ENCODE data around the gene TULP4. TPM values are rescaled to one million over a fixed set of nuclear protein-coding genes. Genes with fewer than 3 reads are reported as not detected.

Gene TULP4
- total RNA-seq, 4 donors from 2014 or later, result 209 to 459 (median 292) TPM

DNA sequence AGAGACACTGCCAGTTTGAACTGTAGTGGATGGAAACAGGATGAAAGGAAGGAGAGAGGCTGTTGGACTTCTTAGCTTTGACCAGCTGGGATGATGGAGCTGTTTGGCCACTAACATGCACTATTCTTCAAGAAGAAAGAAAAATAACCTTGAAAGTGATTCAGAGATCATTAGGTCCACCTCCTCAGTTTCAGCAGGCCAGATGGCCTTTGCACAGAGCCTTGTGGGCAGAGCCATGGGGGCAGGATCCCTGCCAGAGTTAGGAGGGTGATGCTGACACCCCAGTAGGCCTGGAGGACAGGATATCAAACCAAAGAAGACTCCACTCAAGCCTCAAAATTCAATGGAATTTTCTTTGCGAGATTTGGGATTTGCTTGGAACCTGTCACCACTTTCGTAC lies 173.2 kb downstream of the TULP4 start:
- no peak for TF ChIP-seq POLR2A (IDR thresholded peaks at IDR 0.05)
- TF ChIP-seq, protein P1, sequence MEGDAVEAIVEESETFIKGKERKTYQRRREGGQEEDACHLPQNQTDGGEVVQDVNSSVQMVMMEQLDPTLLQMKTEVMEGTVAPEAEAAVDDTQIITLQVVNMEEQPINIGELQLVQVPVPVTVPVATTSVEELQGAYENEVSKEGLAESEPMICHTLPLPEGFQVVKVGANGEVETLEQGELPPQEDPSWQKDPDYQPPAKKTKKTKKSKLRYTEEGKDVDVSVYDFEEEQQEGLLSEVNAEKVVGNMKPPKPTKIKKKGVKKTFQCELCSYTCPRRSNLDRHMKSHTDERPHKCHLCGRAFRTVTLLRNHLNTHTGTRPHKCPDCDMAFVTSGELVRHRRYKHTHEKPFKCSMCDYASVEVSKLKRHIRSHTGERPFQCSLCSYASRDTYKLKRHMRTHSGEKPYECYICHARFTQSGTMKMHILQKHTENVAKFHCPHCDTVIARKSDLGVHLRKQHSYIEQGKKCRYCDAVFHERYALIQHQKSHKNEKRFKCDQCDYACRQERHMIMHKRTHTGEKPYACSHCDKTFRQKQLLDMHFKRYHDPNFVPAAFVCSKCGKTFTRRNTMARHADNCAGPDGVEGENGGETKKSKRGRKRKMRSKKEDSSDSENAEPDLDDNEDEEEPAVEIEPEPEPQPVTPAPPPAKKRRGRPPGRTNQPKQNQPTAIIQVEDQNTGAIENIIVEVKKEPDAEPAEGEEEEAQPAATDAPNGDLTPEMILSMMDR (IDR thresholded peaks at IDR 0.05), result no peak
- 98% methylated on average over 2 of the region's 2 CpGs for WGBS, 2 donors
- Histone ChIP-seq H3K4me3 (replicated peaks in 1 of 3) (no peak overlapping the region), H3K9me3 (no peaks in the 10 kb centered on the region), H3K27ac (no peak overlapping the region), H3K27me3 (no peaks in the 10 kb centered on the region), H3K4me1 (no peaks in the 10 kb centered on the region), H3K36me3 (peaks cover 4 to 17% of the 10 kb centered on the region in 2 donors)
- intact Hi-C loops (cut with DNase I), result no loop called here
- DNase-seq, result no peak

DNA sequence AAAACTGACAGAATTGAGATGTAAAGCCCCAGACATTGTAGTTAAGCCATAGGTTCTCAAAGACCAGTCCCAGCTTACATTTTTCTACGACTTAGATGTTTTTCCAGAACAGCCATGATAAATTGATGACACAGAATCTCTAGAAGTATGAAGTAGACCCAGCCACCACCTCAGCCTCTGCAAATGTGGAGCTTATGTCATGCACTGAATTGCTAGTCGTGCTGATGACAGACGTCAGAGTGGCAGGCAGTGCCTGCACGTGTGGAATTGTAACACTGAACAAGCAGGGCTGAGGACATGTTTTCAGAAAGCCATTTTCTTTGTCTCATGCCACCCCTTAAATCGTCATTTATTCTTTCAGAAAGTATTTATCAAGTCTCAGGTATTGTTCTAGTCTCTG lies 175.2 kb downstream of the TULP4 start:
- 88 to 95% methylated on average over 5 of the region's 5 CpGs for WGBS, 2 donors
- H3K27me3 ChIP-seq, result no peaks in the 10 kb centered on the region
- H3K36me3 ChIP-seq, result peaks cover 0 to 2% of the 10 kb centered on the region in 2 donors
- TF ChIP-seq, protein P1 (IDR thresholded peaks at IDR 0.05), result no peak
- TF ChIP-seq POLR2A (IDR thresholded peaks at IDR 0.05), result no peak
- intact Hi-C loops (cut with DNase I), result no loop called here
- no peak overlapping the region for H3K4me3 ChIP-seq (replicated peaks in 1 of 3)
- DNase-seq, result no peak
- H3K4me1 ChIP-seq, result no peaks in the 10 kb centered on the region
- H3K27ac ChIP-seq, result no peak overlapping the region
- H3K9me3 ChIP-seq, result no peaks in the 10 kb centered on the region

DNA sequence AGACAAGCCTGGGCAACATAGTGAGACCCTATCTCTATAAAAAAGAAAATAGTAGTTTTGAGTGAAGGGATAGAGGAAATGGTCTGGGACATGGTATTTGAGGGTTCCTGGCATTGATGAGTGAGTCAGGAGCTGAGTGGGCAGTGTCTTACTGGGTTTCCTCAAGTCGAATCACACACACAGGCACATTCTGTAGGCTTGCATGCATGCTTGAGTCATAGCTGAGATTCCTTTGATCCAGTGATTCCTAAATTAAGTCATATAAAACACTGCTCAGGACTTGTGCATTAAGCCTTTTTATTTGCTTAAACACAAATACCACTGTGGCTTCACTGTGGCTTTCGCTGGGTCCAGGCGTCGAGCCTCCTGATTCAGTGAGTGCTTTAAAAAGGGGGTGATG lies 175.8 kb downstream of the TULP4 start:
- TF ChIP-seq, protein P1 (IDR thresholded peaks at IDR 0.05), result no peak
- TF ChIP-seq POLR2A (IDR thresholded peaks at IDR 0.05), result no peak
- WGBS, 2 donors, result 89 to 94% methylated on average over 4 of the region's 4 CpGs
- DNase-seq, result no peak
- Histone ChIP-seq H3K9me3 (no peaks in the 10 kb centered on the region), H3K27ac (no peak overlapping the region), H3K4me1 (no peaks in the 10 kb centered on the region), H3K4me3 (replicated peaks in 1 of 3) (no peak overlapping the region), H3K36me3 (no peaks in the 10 kb centered on the region), H3K27me3 (no peaks in the 10 kb centered on the region)
- intact Hi-C loops (cut with DNase I), result no loop called here

DNA sequence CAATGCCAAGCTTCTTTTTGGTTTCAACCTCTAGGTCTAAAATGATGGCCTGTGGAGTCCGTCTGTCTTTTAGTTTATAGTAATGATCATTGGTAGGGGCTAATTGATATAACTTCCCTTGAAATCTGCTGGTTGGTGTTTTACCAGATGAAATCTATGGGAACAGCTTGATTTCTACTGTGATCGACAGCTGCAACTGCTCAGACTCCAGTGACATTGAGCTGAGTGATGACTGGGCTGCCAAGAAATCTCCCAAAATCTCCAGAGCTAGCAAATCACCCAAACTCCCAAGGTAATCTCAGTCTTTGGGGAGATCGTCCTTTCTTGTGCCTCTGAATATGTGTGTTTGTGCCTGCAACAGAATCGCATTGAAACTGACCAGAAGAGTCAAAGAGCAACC lies 177.2 kb downstream of the TULP4 start:
- Histone ChIP-seq H3K9me3 (no peaks in the 10 kb centered on the region), H3K36me3 (peaks cover 5 to 6% of the 10 kb centered on the region in 2 donors), H3K27ac (no peak overlapping the region), H3K4me1 (no peaks in the 10 kb centered on the region), H3K27me3 (no peaks in the 10 kb centered on the region), H3K4me3 (replicated peaks in 1 of 3) (no peak overlapping the region)
- intact Hi-C loops (cut with DNase I), result no loop called here
- DNase-seq, result no peak
- 96 to 97% methylated on average over 4 of the region's 4 CpGs for WGBS, 2 donors
- TF ChIP-seq POLR2A (IDR thresholded peaks at IDR 0.05), result no peak
- TF ChIP-seq, protein P1 (IDR thresholded peaks at IDR 0.05), result no peak

DNA sequence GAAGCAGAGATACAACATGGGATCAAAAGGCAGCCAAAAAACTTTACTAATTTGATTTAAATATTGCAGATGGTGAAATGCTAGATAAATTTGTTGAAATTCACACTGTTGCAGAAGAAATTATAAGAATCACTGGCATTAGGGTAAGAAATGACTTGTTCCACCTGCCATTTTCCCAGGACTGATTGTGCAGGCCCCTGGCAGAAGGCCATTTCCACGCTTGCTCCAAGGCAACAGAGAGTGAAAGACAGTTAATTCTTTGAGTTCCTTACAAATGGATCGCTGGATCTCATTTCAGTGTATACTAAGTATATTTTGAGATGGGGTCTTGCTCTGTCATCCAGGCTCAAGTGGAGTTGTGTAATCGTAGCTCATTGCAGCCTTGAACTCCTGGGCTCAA lies 180.6 kb downstream of the TULP4 start:
- intact Hi-C loops (cut with DNase I), result no loop called here
- peaks cover 5 to 6% of the 10 kb centered on the region in 2 donors for H3K36me3 ChIP-seq
- no peaks in the 10 kb centered on the region for H3K9me3 ChIP-seq
- no peaks in the 10 kb centered on the region for H3K27me3 ChIP-seq
- H3K27ac ChIP-seq, result no peak overlapping the region
- H3K4me3 ChIP-seq (replicated peaks in 1 of 3), result no peak overlapping the region
- DNase-seq, result no peak
- H3K4me1 ChIP-seq, result no peaks in the 10 kb centered on the region
- WGBS, 2 donors, result 91 to 96% methylated on average over 3 of the region's 3 CpGs
- TF ChIP-seq POLR2A (IDR thresholded peaks at IDR 0.05), result no peak
- TF ChIP-seq, protein P1 (IDR thresholded peaks at IDR 0.05), result no peak

All from thyroid gland (tissue), 4 donors.